Measurements from ENCODE around the gene GALNT15.
A peak's percentile ranks its signal among the peaks of the same experiment; 100 is the strongest.

The GALNT15 gene

GRCh38 chr3:16168211-16168610 lies 6.3 kb upstream of the GALNT15 start:
- no peak for DNase-seq (ENCODE audit: low read depth)

GRCh38 chr3:16171009-16171408 lies 3.5 kb upstream of the GALNT15 start:
- no peak for DNase-seq (ENCODE audit: low read depth)

- no peak for DNase-seq (ENCODE audit: low read depth)
Measured at GRCh38 chr3:16171825-16172224, 2.7 kb upstream of the GALNT15 start.

- no peak for DNase-seq (ENCODE audit: low read depth)
Measured at GRCh38 chr3:16173283-16174025, 1.0 kb upstream of the GALNT15 start.

GRCh38 chr3:16174026-16174355 lies 489 bp upstream of the GALNT15 start:
- no peak for DNase-seq (ENCODE audit: low read depth)

- DNase-seq (ENCODE audit: low read depth): no peak
Measured at GRCh38 chr3:16174976-16175901, 759 bp downstream of the GALNT15 start.

- no peak for DNase-seq (ENCODE audit: low read depth)
Measured at GRCh38 chr3:16176391-16177030, 2.0 kb downstream of the GALNT15 start.

- no peak for DNase-seq (ENCODE audit: low read depth)
Measured at GRCh38 chr3:16177382-16177781, 2.9 kb downstream of the GALNT15 start.

- DNase-seq (ENCODE audit: low read depth): peak; percentile 40
Measured at GRCh38 chr3:16177962-16178627, 3.6 kb downstream of the GALNT15 start.

- no peak for DNase-seq (ENCODE audit: low read depth)
Measured at GRCh38 chr3:16178628-16178988, 4.1 kb downstream of the GALNT15 start.

- no peak for DNase-seq (ENCODE audit: low read depth)
Measured at GRCh38 chr3:16179261-16179660, 4.8 kb downstream of the GALNT15 start.

- DNase-seq (ENCODE audit: low read depth): no peak
Measured at GRCh38 chr3:16179771-16180736, 5.6 kb downstream of the GALNT15 start.

- no peak for DNase-seq (ENCODE audit: low read depth)
Measured at GRCh38 chr3:16180737-16181134, 6.3 kb downstream of the GALNT15 start.

- no peak for DNase-seq (ENCODE audit: low read depth)
Measured at GRCh38 chr3:16181361-16181760, 6.9 kb downstream of the GALNT15 start.

- no peak for DNase-seq (ENCODE audit: low read depth)
Measured at GRCh38 chr3:16182183-16182582, 7.7 kb downstream of the GALNT15 start.

- DNase-seq (ENCODE audit: low read depth): no peak
Measured at GRCh38 chr3:16182612-16183011, 8.1 kb downstream of the GALNT15 start.

GRCh38 chr3:16183082-16183481 lies 8.6 kb downstream of the GALNT15 start:
- DNase-seq (ENCODE audit: low read depth): no peak

- DNase-seq (ENCODE audit: low read depth): no peak
Measured at GRCh38 chr3:16183601-16184270, 9.3 kb downstream of the GALNT15 start.

GRCh38 chr3:16186086-16186485 lies 11.6 kb downstream of the GALNT15 start:
- no peak for DNase-seq (ENCODE audit: low read depth)

GRCh38 chr3:16186565-16186964 lies 12.1 kb downstream of the GALNT15 start:
- DNase-seq (ENCODE audit: low read depth): no peak

All from activated T-cell treated with anti-CD3 and anti-CD28 coated beads for 1 hour (primary cell).